ENCODE data around the gene SYT13. TPM values are rescaled to one million over a fixed set of nuclear protein-coding genes. Genes with fewer than 3 reads are reported as not detected.

The SYT13 gene
- total and polyA plus RNA-seq, 2 donors (not counting 3 experiments of a cell fraction or from before 2014, with no cell fraction given), result not detected

DNA sequence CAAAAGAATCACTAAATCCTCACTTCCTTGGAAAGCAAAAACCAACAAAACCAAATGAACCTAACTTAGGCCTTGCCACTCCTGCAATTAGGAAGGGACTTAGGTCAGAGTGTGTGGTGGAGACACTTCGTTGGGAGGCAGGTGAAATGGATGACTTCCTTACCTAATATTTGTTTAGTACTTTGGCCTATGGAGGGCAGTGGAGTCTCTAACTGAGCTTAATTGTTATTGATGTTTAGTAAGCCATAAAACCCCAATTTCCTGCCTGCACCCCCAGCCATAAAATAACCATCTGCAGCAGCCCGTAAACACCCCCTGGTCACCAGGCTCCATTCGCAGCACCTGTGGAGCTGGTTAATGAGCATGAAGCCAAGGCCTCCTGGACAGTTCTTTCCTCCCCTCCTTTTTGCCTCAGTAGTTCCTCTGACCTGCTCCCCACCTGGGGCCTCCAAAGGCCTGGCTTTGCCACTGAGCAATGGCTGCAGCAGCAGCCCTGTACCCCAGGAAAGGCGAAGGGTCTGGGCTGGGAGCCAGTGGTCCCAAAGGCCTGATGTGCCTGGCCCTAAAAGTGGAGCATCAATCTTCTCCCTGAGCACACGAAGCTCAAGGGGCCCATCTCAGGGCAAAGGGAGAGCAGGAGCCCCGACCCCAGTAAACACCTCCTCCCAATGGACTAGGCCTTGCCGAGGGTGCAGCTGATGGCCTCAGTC is 15.6 kb upstream of the SYT13 start:
- peaks cover 0 to 5% of the 10 kb centered on the region in 2 experiments for H3K27me3 ChIP-seq (ENCODE audit: control insufficient read depth in 2 of 2, insufficient read depth in 2 of 2, low read length in 2 of 2)
- FAIRE-seq (no peak), DNase-seq (ENCODE audit: low read depth, low spot score) (no peak)
- ChIA-PET POLR2A (no interaction called here), CTCF (interaction anchor here (1.5 kb wide), 1 partner anchor 191 kb away, joined by 6 read pairs; no protein-coding TSS in a partner anchor)
- H3K9ac ChIP-seq (replicated peaks; ENCODE audit: extremely low read depth, insufficient read depth, low read length), result no peak overlapping the region
- TF ChIP-seq GATA2 (IDR thresholded peaks at IDR 0.05; ENCODE audit: insufficient read depth, insufficient read length, low read depth, low read length), result no peak
- TF ChIP-seq, protein P1, sequence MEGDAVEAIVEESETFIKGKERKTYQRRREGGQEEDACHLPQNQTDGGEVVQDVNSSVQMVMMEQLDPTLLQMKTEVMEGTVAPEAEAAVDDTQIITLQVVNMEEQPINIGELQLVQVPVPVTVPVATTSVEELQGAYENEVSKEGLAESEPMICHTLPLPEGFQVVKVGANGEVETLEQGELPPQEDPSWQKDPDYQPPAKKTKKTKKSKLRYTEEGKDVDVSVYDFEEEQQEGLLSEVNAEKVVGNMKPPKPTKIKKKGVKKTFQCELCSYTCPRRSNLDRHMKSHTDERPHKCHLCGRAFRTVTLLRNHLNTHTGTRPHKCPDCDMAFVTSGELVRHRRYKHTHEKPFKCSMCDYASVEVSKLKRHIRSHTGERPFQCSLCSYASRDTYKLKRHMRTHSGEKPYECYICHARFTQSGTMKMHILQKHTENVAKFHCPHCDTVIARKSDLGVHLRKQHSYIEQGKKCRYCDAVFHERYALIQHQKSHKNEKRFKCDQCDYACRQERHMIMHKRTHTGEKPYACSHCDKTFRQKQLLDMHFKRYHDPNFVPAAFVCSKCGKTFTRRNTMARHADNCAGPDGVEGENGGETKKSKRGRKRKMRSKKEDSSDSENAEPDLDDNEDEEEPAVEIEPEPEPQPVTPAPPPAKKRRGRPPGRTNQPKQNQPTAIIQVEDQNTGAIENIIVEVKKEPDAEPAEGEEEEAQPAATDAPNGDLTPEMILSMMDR (IDR thresholded peaks at IDR 0.05; ENCODE audit: extremely low read depth in 1 of 2, insufficient read depth in 1 of 2, low read depth in 1 of 2, low read length in 2 of 2), result no peak
- no peak for TF ChIP-seq EZH2 (IDR thresholded peaks at IDR 0.05; ENCODE audit: borderline replicate concordance, low read depth, low read length, severe bottlenecking)
- no peak for TF ChIP-seq POLR2A (IDR thresholded peaks at IDR 0.05; ENCODE audit: low read depth, low read length)
- TF ChIP-seq, protein P2, sequence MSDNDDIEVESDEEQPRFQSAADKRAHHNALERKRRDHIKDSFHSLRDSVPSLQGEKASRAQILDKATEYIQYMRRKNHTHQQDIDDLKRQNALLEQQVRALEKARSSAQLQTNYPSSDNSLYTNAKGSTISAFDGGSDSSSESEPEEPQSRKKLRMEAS (IDR thresholded peaks at IDR 0.05; ENCODE audit: insufficient read depth, insufficient read length), result no peak
- H3K4me2 ChIP-seq (ENCODE audit: insufficient read depth, low read length), result no peak overlapping the region
- no peaks in the 10 kb centered on the region for H4K20me1 ChIP-seq (replicated peaks; ENCODE audit: control insufficient read depth, extremely low read depth, insufficient read depth, low read length)
- no peaks in the 10 kb centered on the region for H3K9me1 ChIP-seq (replicated peaks; ENCODE audit: control insufficient read depth, extremely low read depth, insufficient read depth, low read length)
- H3K79me2 ChIP-seq (ENCODE audit: control insufficient read depth, insufficient read depth, low read length), result no peaks in the 10 kb centered on the region
- no peak overlapping the region for H2AFZ ChIP-seq (ENCODE audit: low read depth, low read length)
- H3K36me3 ChIP-seq (ENCODE audit: control insufficient read depth in 2 of 2, extremely low read depth in 1 of 2, insufficient read depth in 2 of 2, low read length in 2 of 2), result no peaks in the 10 kb centered on the region
- H3K4me1 ChIP-seq (ENCODE audit: control insufficient read depth, extremely low read depth, insufficient read depth, low read length), result no peaks in the 10 kb centered on the region
- no TSS peak for BruUV-seq (replicated peaks)
- no peak overlapping the region for H3K27ac ChIP-seq (ENCODE audit: insufficient read depth, low read depth, low read length)
- H3K9me3 ChIP-seq (replicated peaks; ENCODE audit: control insufficient read depth, insufficient read depth, low read length), result no peaks in the 10 kb centered on the region
- no peak overlapping the region for H3K4me3 ChIP-seq (replicated peaks in 1 of 3; ENCODE audit: insufficient read depth in 1 of 3, low read depth in 1 of 3, low read length in 3 of 3)
- dilution Hi-C loops (cut with MboI; ENCODE audit: extremely low pct_ligation_motif_present, low sequenced_read_pairs), result no loop called here
- intact Hi-C loops (cut with micrococcal nuclease), result no loop called here
